Loucy (cell line): ENCODE results near the gene DPF3.

ENCODE experiments used
- H2AFZ ChIP-seq: fragments of 200-600 bp; sonication (generic); 2 replicates; pipeline ENCODE4 v1.6.0; 2016; ENCODE audit warnings: antibody characterized with exemption, mild to moderate bottlenecking, low read length, moderate library complexity
- H3F3A ChIP-seq: fragments of 200-600 bp; 2 replicates; pipeline ENCODE4 v1.6.0; 2016; ENCODE audit warnings: antibody characterized with exemption, low read depth, mild to moderate bottlenecking
- H3K27me3 ChIP-seq: fragments of 200-600 bp; sonication (generic); 2 replicates; pipeline ENCODE4 v1.6.1; 2014; ENCODE audit warnings: low read length, mild to moderate bottlenecking; ENCODE audit not compliant: insufficient read depth, poor library complexity, severe bottlenecking
- H3K36me3 ChIP-seq: fragments of 200-600 bp; sonication (generic); 2 replicates; pipeline ENCODE4 v1.6.1; 2016; ENCODE audit warnings: low read length; ENCODE audit not compliant: insufficient read depth
- H3K4me1 ChIP-seq: fragments of 200-600 bp; sonication (generic); 2 replicates; pipeline ENCODE4 v1.5.1; 2014; ENCODE audit warnings: low read length, mild to moderate bottlenecking; ENCODE audit not compliant: insufficient read depth, poor library complexity, severe bottlenecking
- H3K4me2 ChIP-seq: fragments of 200-600 bp; sonication (generic); 2 replicates; pipeline ENCODE4 v1.6.0; 2014; ENCODE audit warnings: antibody characterized with exemption, low read length, low read depth, mild to moderate bottlenecking; ENCODE audit not compliant: poor library complexity, severe bottlenecking
- H3K4me3 ChIP-seq: fragments of 200-600 bp; sonication (generic); 2 replicates; pipeline ENCODE4 v1.5.1; 2014; ENCODE audit warnings: low read length, mild to moderate bottlenecking, mixed read lengths; ENCODE audit not compliant: poor library complexity, severe bottlenecking
- H3K79me2 ChIP-seq: fragments of 200-600 bp; sonication (generic); 2 replicates; pipeline ENCODE4 v1.6.1; 2014; ENCODE audit warnings: low read length; ENCODE audit not compliant: insufficient read depth
- H3K9ac ChIP-seq: fragments of 200-600 bp; sonication (generic); 2 replicates; pipeline ENCODE4 v1.6.0; 2014; ENCODE audit warnings: mild to moderate bottlenecking, low read depth, low read length, moderate library complexity; ENCODE audit not compliant: poor library complexity, severe bottlenecking
- H3K9me2 ChIP-seq: fragments of 200-600 bp; sonication (generic); replicated peaks from 2 replicates; pipeline ENCODE4 v1.6.1; 2016; ENCODE audit warnings: low read depth, low read length, mixed read lengths
- H3K9me3 ChIP-seq: fragments of 200-600 bp; sonication (generic); 2 replicates; pipeline ENCODE4 v1.6.1; 2014; ENCODE audit warnings: mild to moderate bottlenecking, antibody characterized with exemption, low read length, low read depth; ENCODE audit not compliant: insufficient read depth
- H4K20me1 ChIP-seq: fragments of 200-600 bp; sonication (generic); 2 replicates; pipeline ENCODE4 v1.6.0; 2014; ENCODE audit warnings: antibody characterized with exemption, low read length, mild to moderate bottlenecking; ENCODE audit not compliant: insufficient read depth, poor library complexity, severe bottlenecking
- CTCF ChIP-seq: fragments of 200-600 bp; sonication (generic); conservative IDR thresholded peaks from 2 replicates; pipeline ENCODE4 v1.5.1; 2014; ENCODE audit warnings: mild to moderate bottlenecking, antibody characterized with exemption, low read length
- EZH2phosphoT487 ChIP-seq: fragments of 200-600 bp; IDR thresholded peaks from 2 replicates; pipeline ENCODE4 v1.6.1; 2018; ENCODE audit warnings: antibody characterized with exemption, mild to moderate bottlenecking, moderate library complexity, borderline replicate concordance

Gene DPF3

DNA sequence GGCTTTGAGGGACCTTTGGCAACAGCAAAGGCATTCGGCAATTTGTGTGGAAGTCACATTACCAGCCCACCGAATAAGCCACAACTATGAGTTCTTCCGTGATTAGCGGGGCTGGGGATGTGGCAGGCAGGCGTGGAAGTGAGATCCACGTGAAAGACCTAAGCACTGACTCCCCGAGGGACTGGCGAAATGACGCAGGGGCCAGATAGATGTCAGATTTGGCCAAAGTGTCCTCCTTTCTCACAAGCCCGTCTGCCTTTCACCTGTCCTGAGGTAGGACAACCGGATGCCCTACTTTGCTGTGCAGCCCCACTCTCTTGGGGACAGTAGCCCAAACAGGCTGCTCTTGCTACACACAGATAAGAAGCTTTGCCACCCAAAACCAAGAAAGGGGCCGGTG lies 54.5 kb downstream of the DPF3 start:
- Histone ChIP-seq H3K36me3 (peaks cover 42% of the 10 kb centered on the region; the same call in 1 of the 2 replicates), H3K4me1 (no peaks in the 10 kb centered on the region), H2AFZ (no peak overlapping the region), H3K27me3 (no peaks in the 10 kb centered on the region), H3K4me3 (no peak overlapping the region), H3K9me2 (no peaks in the 10 kb centered on the region), H3K79me2 (peaks cover 97% of the 10 kb centered on the region), H3K9ac (no peak overlapping the region), H4K20me1 (peaks cover 44% of the 10 kb centered on the region), H3K9me3 (no peaks in the 10 kb centered on the region), H3F3A (no peaks in the 10 kb centered on the region), H3K4me2 (no peak overlapping the region)
- TF ChIP-seq EZH2phosphoT487 (no peak), CTCF (no peak)

DNA sequence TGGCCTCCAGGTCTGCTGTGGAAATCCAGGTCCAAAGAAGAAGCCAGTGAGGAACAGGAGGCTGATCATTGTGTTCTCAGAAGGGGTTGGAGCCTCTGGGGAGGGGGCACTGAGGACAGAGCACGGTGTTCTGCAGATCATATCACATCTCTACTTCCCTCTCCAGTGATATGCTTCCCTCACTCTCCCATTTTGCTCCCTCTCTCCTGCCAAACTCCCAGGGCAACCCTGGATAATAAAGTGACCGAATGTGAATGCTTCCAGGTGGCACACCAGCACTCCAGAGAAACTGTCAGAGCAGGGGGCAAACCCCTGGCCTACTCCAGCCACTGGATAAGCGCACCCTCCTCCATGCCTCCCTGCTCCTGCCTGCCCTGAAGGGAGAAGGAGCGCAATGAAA lies 57.8 kb downstream of the DPF3 start:
- no peak overlapping the region for H2AFZ ChIP-seq
- H4K20me1 ChIP-seq = peaks cover 37% of the 10 kb centered on the region
- H3K9me2 ChIP-seq = no peaks in the 10 kb centered on the region
- H3K9me3 ChIP-seq = no peaks in the 10 kb centered on the region
- no peak overlapping the region for H3K4me3 ChIP-seq
- H3K4me1 ChIP-seq = no peaks in the 10 kb centered on the region
- no peak overlapping the region for H3K9ac ChIP-seq
- H3K4me2 ChIP-seq = no peak overlapping the region
- H3K27me3 ChIP-seq = no peaks in the 10 kb centered on the region
- peaks cover 47% of the 10 kb centered on the region; the same call in 1 of the 2 replicates for H3K36me3 ChIP-seq
- H3F3A ChIP-seq = no peaks in the 10 kb centered on the region
- H3K79me2 ChIP-seq = peaks cover 97% of the 10 kb centered on the region
- TF ChIP-seq EZH2phosphoT487 = no peak
- no peak for TF ChIP-seq CTCF

- H3K4me3 ChIP-seq = no peak overlapping the region
- no peaks in the 10 kb centered on the region for H3K27me3 ChIP-seq
- H4K20me1 ChIP-seq = peaks cover 41% of the 10 kb centered on the region
- no peaks in the 10 kb centered on the region for H3K9me2 ChIP-seq
- H3K4me1 ChIP-seq = no peaks in the 10 kb centered on the region
- H2AFZ ChIP-seq = no peak overlapping the region
- H3K4me2 ChIP-seq = no peak overlapping the region
- TF ChIP-seq EZH2phosphoT487 (no peak), CTCF (no peak)
- peaks cover 99% of the 10 kb centered on the region for H3K79me2 ChIP-seq
- H3K36me3 ChIP-seq = peaks cover 51% of the 10 kb centered on the region; the same call in 1 of the 2 replicates
- no peak overlapping the region for H3K9ac ChIP-seq
- H3F3A ChIP-seq = no peaks in the 10 kb centered on the region
- H3K9me3 ChIP-seq = no peaks in the 10 kb centered on the region
These were observed 60.7 kb downstream of the DPF3 start for GRCh38 chr14:72833174-72833573.
